Measurements from ENCODE around the gene LETMD1. TPM values are rescaled to one million over a fixed set of nuclear protein-coding genes. Genes with fewer than 3 reads are reported as not detected.

The LETMD1 gene, protein sequence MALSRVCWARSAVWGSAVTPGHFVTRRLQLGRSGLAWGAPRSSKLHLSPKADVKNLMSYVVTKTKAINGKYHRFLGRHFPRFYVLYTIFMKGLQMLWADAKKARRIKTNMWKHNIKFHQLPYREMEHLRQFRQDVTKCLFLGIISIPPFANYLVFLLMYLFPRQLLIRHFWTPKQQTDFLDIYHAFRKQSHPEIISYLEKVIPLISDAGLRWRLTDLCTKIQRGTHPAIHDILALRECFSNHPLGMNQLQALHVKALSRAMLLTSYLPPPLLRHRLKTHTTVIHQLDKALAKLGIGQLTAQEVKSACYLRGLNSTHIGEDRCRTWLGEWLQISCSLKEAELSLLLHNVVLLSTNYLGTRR
- 100 to 1,000 TPM in 2 of 5 donors, 10 to 100 TPM in 3; 33.6 to 527 (median 92.9) TPM for total RNA-seq
- 10 to 100 TPM; 41.8 to 79.4 (median 70.6) TPM for polyA plus RNA-seq
- long read RNA-seq, donor 1, transcript LETMD1-238 (1 exons, 2,948 nt): major isoform, 10 of 19 reads
- long read RNA-seq, donor 1, partial matches to known transcripts: 5 of 19 reads
- long read RNA-seq, donor 1, other reads (novel, unspliced or antisense): 0 of 19 reads
- long read RNA-seq, donor 2, transcript LETMD1-238 (1 exons, 2,948 nt): major isoform, 20 of 42 reads
- long read RNA-seq, donor 2, partial matches to known transcripts: 6 of 42 reads
- long read RNA-seq, donor 2, other reads (novel, unspliced or antisense): 0 of 42 reads
- long read RNA-seq, donor 3, transcript LETMD1-238 (1 exons, 2,948 nt): major isoform, 10 of 15 reads
- long read RNA-seq, donor 3, partial matches to known transcripts: 0 of 15 reads
- long read RNA-seq, donor 3, other reads (novel, unspliced or antisense): 0 of 15 reads
- long read RNA-seq, donor 4, transcript LETMD1-238 (1 exons, 2,948 nt): major isoform, 6 of 6 reads
- long read RNA-seq, donor 4, partial matches to known transcripts: 0 of 6 reads
- long read RNA-seq, donor 4, other reads (novel, unspliced or antisense): 0 of 6 reads
- long read RNA-seq, donor 5, transcript LETMD1-238 (1 exons, 2,948 nt): major isoform, 15 of 29 reads
- long read RNA-seq, donor 5, partial matches to known transcripts: 0 of 29 reads
- long read RNA-seq, donor 5, other reads (novel, unspliced or antisense): 0 of 29 reads
- long read RNA-seq, donor 6, transcript LETMD1-201 (9 exons, 2,112 nt): minor isoform, 7 of 94 reads
- long read RNA-seq, donor 6, transcript LETMD1-238 (1 exons, 2,948 nt): major isoform, 46 of 94 reads
- long read RNA-seq, donor 6, transcript LETMD1-221 (5 exons, 1,480 nt): minor isoform, 8 of 94 reads
- long read RNA-seq, donor 6, partial matches to known transcripts: 20 of 94 reads
- long read RNA-seq, donor 6, other reads (novel, unspliced or antisense): 0 of 94 reads
- long read RNA-seq, donor 7, transcript LETMD1-201 (9 exons, 2,112 nt): minor isoform, 6 of 27 reads
- long read RNA-seq, donor 7, transcript LETMD1-238 (1 exons, 2,948 nt): major isoform, 13 of 27 reads
- long read RNA-seq, donor 7, partial matches to known transcripts: 0 of 27 reads
- long read RNA-seq, donor 7, other reads (novel, unspliced or antisense): 0 of 27 reads
- long read RNA-seq, donor 8, transcript LETMD1-221 (5 exons, 1,480 nt): minor isoform, 6 of 47 reads
- long read RNA-seq, donor 8, transcript LETMD1-238 (1 exons, 2,948 nt): major isoform, 20 of 47 reads
- long read RNA-seq, donor 8, partial matches to known transcripts: 5 of 47 reads
- long read RNA-seq, donor 8, other reads (novel, unspliced or antisense): 0 of 47 reads
- long read RNA-seq, donor 9, transcript LETMD1-238 (1 exons, 2,948 nt): major isoform, 37 of 39 reads
- long read RNA-seq, donor 9, partial matches to known transcripts: 0 of 39 reads
- long read RNA-seq, donor 9, other reads (novel, unspliced or antisense): 0 of 39 reads
- long read RNA-seq, donor 10, transcript LETMD1-238 (1 exons, 2,948 nt): major isoform, 18 of 30 reads
- long read RNA-seq, donor 10, partial matches to known transcripts: 6 of 30 reads
- long read RNA-seq, donor 10, other reads (novel, unspliced or antisense): 0 of 30 reads

DNA sequence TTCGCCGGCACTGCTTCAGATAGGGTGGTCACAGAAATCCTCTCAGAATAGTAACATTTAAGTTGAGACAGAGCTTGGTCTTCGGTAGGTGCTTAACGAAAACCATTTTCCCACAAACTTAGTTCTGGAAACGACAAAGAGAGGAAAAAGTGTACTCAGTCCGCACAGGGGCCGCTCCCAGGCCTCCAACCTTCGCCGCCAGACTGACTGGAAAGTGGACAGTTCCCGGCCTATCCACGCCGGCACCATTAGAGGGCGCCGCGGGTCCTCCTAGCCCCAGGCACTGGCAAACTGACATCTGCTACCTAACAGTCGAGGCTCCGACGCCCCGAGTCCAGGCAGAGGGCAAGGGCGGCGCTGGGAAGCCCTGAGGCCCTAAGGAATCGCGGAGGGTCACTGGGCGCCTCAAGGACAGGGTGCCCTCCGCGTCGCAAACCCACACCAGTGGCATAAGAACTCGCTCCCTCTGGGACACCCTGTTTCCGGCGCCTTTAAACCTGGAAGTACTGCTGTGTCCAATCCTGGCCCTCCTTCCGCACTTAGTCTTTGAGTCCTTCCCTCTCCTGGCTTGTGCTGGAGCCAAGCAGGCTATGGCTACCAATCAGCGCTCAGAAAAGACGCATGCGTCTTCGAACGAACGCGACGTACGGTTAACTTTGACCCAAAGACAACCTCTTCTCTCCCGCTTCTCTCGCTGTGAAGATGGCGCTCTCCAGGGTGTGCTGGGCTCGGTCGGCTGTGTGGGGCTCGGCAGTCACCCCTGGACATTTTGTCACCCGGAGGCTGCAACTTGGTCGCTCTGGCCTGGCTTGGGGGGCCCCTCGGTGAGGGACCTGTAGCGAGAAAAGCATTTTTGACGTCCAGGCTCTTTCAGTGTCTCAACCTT lies at the start of gene LETMD1:
TSS of gene LETMD1 (plus strand) at position 673 of the 886 bp plus-strand sequence. CDS start at position 703, 30 bp downstream.
- H3K36me3 ChIP-seq: peaks cover 18 to 29% (median 23%) of the 10 kb centered on the region in 4 donors
- H3K4me1 ChIP-seq: peaks cover 22 to 43% (median 29%) of the 10 kb centered on the region in 4 donors
- TF ChIP-seq POLR2AphosphoS5 (IDR thresholded peaks at IDR 0.05) (peak; percentile 72 to 93 (median 87)), POLR2A (IDR thresholded peaks at IDR 0.05) (no peak)
- TF ChIP-seq, protein P1, sequence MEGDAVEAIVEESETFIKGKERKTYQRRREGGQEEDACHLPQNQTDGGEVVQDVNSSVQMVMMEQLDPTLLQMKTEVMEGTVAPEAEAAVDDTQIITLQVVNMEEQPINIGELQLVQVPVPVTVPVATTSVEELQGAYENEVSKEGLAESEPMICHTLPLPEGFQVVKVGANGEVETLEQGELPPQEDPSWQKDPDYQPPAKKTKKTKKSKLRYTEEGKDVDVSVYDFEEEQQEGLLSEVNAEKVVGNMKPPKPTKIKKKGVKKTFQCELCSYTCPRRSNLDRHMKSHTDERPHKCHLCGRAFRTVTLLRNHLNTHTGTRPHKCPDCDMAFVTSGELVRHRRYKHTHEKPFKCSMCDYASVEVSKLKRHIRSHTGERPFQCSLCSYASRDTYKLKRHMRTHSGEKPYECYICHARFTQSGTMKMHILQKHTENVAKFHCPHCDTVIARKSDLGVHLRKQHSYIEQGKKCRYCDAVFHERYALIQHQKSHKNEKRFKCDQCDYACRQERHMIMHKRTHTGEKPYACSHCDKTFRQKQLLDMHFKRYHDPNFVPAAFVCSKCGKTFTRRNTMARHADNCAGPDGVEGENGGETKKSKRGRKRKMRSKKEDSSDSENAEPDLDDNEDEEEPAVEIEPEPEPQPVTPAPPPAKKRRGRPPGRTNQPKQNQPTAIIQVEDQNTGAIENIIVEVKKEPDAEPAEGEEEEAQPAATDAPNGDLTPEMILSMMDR (IDR thresholded peaks at IDR 0.05): peak in 5 of 7 experiments; percentile 77 to 93 (median 83)
- intact Hi-C loops (cut with DNase I; ENCODE audit: low total_unique reads): no loop called here
- H3K27me3 ChIP-seq: no peaks in the 10 kb centered on the region
- peak; percentile 94 to 99 for DNase-seq
- no peaks in the 10 kb centered on the region for H3K9me3 ChIP-seq
- H3K27ac ChIP-seq: peak within 1 kb of the TSS; percentile 93 to 98 (median 97)
- H3K4me3 ChIP-seq: peak within 1 kb of the TSS; percentile 76 to 90 (median 82)
- 3 to 4% (median 3%) methylated on average over 49 to 51 of the region's 51 CpGs for whole genome bisulfite sequencing, 5 donors

DNA sequence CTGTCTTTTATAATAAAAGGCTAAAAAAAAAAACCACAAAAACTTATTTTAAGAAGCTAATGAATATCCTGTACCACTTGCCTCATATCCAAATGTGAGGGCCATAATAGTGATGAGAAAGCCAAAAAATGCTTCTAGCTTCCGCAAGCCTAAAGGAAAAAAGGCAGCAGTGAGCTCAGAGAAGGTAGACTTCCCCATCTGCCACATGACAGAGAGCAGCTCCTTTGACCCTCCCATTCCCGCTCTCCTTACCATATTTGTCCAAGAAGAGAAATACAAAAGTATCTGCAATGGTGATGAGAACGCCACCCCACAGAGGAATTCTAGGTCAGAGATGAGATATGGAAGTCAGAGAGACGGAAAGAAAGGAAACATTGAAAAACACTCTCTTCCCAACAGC lies 49.0 kb upstream of the LETMD1 start:
- WGBS, 5 donors: 77 to 94% (median 88%) methylated on average over 4 of the region's 4 CpGs
- intact Hi-C loops (cut with DNase I; ENCODE audit: low total_unique reads): no loop called here
- no peaks in the 10 kb centered on the region for H3K4me1 ChIP-seq
- no peak for DNase-seq
- H3K4me3 ChIP-seq: no peak overlapping the region
- H3K9me3 ChIP-seq: no peaks in the 10 kb centered on the region
- peaks cover 34 to 98% (median 98%) of the 10 kb centered on the region in 4 donors for H3K36me3 ChIP-seq
- H3K27ac ChIP-seq: no peak overlapping the region
- no peak for TF ChIP-seq POLR2AphosphoS5 (IDR thresholded peaks at IDR 0.05)
- TF ChIP-seq, protein P1 (IDR thresholded peaks at IDR 0.05): no peak
- TF ChIP-seq POLR2A (IDR thresholded peaks at IDR 0.05): no peak
- H3K27me3 ChIP-seq: no peaks in the 10 kb centered on the region

DNA sequence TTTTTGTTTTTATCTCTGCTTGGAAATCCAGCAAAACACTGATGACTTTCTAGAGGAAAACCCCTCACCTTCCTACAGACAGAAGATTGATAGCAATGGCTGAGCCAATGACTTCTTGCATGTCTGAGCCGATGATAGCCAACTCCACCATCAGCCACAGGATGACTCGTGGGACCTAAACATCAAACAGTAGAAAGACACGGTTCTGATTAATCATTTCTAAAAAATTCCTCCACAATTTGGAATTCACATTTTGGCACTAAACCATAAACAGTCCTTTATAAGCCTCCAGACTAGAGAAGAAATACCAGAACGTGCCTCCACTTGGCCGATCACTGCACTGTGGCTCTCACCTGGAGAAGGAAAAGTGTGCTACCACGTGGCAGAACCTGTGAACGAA lies 47.9 kb upstream of the LETMD1 start:
- peaks cover 32 to 98% (median 98%) of the 10 kb centered on the region in 4 donors for H3K36me3 ChIP-seq
- 78 to 85% (median 83%) methylated on average over 7 of the region's 7 CpGs for WGBS, 5 donors
- no peak for DNase-seq
- H3K9me3 ChIP-seq: no peaks in the 10 kb centered on the region
- H3K4me1 ChIP-seq: no peaks in the 10 kb centered on the region
- H3K4me3 ChIP-seq: no peak overlapping the region
- intact Hi-C loops (cut with DNase I; ENCODE audit: low total_unique reads): no loop called here
- no peaks in the 10 kb centered on the region for H3K27me3 ChIP-seq
- TF ChIP-seq POLR2AphosphoS5 (IDR thresholded peaks at IDR 0.05): no peak
- TF ChIP-seq POLR2A (IDR thresholded peaks at IDR 0.05): no peak
- TF ChIP-seq, protein P1 (IDR thresholded peaks at IDR 0.05): no peak
- TF ChIP-seq EP300 (IDR thresholded peaks at IDR 0.05): no peak
- no peak overlapping the region for H3K27ac ChIP-seq

All from stomach (tissue), 19 donors.